Measurements from ENCODE around the gene CRYGC. TPM values are rescaled to one million over a fixed set of nuclear protein-coding genes. Genes with fewer than 3 reads are reported as not detected.

Gene CRYGC
- total RNA-seq, 8 experiments from 2014 or later: 0.41 to 1.3 (median 0.49) TPM; not detected in 5

Other genes with a start within 250 kb of the CRYGC start
- 10 to 100 TPM in 5 of 8 experiments, 1 to 10 TPM in 3; 8.6 to 20.5 (median 12.5) TPM for gene PLEKHM3, start 104.3 kb downstream of the CRYGC start, total RNA-seq
- gene CRYGD, start 5.3 kb downstream of the CRYGC start, total RNA-seq: 1 to 10 TPM in 2 of 8 experiments, under 1 TPM in 2, not detected in 4; 0.75 to 2.4 (median 1.0) TPM
- not detected for gene CRYGB, start 16.3 kb upstream of the CRYGC start, total RNA-seq
- gene CRYGA, start 33.8 kb upstream of the CRYGC start, total RNA-seq: under 1 TPM in 4 of 8 experiments, not detected in 4; 0.33 to 0.94 (median 0.70) TPM
- gene C2orf80, start 60.2 kb upstream of the CRYGC start, total RNA-seq: 100 to 1,000 TPM in 1 of 8 experiments, 10 to 100 TPM in 4, 1 to 10 TPM in 2, under 1 TPM in 1; 0.61 to 217 (median 12.9) TPM
- gene IDH1, start 125.2 kb upstream of the CRYGC start, total RNA-seq: 100 to 1,000 TPM in 7 of 8 experiments, 10 to 100 TPM in 1; 82.9 to 915 (median 210) TPM
- gene PIKFYVE, start 136.4 kb upstream of the CRYGC start, total RNA-seq: 10 to 100 TPM; 20.0 to 57.9 (median 26.1) TPM